ENCODE measurements around the gene PRCD. TPM values are rescaled to one million over a fixed set of nuclear protein-coding genes. Genes with fewer than 3 reads are reported as not detected.

Gene PRCD
- total RNA-seq, 1 experiment from 2014 or later = 2.5 TPM

GRCh38 chr17:76573096-76573495, 33.3 kb downstream of the PRCD start:
- intact Hi-C loops (cut with micrococcal nuclease) = no loop called here
- Histone ChIP-seq H3K9me2 (replicated peaks; ENCODE audit: low read length) (no peaks in the 10 kb centered on the region), H3K4me3 (ENCODE audit: low read length) (no peak overlapping the region), H4K20me1 (ENCODE audit: low read length) (no peaks in the 10 kb centered on the region), H3K9me3 (ENCODE audit: low read length) (no peaks in the 10 kb centered on the region), H3F3A (ENCODE audit: low read length, unreplicated experiment) (no peaks in the 10 kb centered on the region), H3K79me2 (ENCODE audit: low read length) (no peaks in the 10 kb centered on the region), H3K36me3 (ENCODE audit: low read depth, low read length) (no peaks in the 10 kb centered on the region), H3K4me2 (ENCODE audit: low read length) (no peak overlapping the region), H3K27ac (ENCODE audit: low read length) (no peak overlapping the region), H3K27me3 (ENCODE audit: low read length) (no peaks in the 10 kb centered on the region), H3K9ac (ENCODE audit: low read length) (no peak overlapping the region), H2AFZ (ENCODE audit: low read length) (no peak overlapping the region), H3K4me1 (ENCODE audit: insufficient read depth, low read length) (peaks cover 12% of the 10 kb centered on the region)
- CTCF ChIA-PET = no interaction called here
- no peak for TF ChIP-seq CTCF (conservative IDR thresholded peaks at IDR 0.05; ENCODE audit: low read depth, low read length)
- POLR2A ChIA-PET (ENCODE audit: unreplicated experiment) = no interaction called here
- BruUV-seq (replicated peaks) = no TSS peak
- DNase-seq (no peak), ATAC-seq (no peak)

- Histone ChIP-seq H3K4me1 (ENCODE audit: insufficient read depth, low read length) (peaks cover 19% of the 10 kb centered on the region), H3K9ac (ENCODE audit: low read length) (no peak overlapping the region), H3K27me3 (ENCODE audit: low read length) (no peaks in the 10 kb centered on the region), H2AFZ (ENCODE audit: low read length) (no peak overlapping the region), H3F3A (ENCODE audit: low read length, unreplicated experiment) (no peaks in the 10 kb centered on the region), H3K9me2 (replicated peaks; ENCODE audit: low read length) (no peaks in the 10 kb centered on the region), H3K4me2 (ENCODE audit: low read length) (no peak overlapping the region), H3K4me3 (ENCODE audit: low read length) (no peak overlapping the region), H3K9me3 (ENCODE audit: low read length) (no peaks in the 10 kb centered on the region), H4K20me1 (ENCODE audit: low read length) (no peaks in the 10 kb centered on the region), H3K79me2 (ENCODE audit: low read length) (no peaks in the 10 kb centered on the region), H3K36me3 (ENCODE audit: low read depth, low read length) (no peaks in the 10 kb centered on the region), H3K27ac (ENCODE audit: low read length) (no peak overlapping the region)
- ATAC-seq = no peak
- ChIA-PET POLR2A (ENCODE audit: unreplicated experiment) (no interaction called here), CTCF (no interaction called here)
- BruUV-seq (replicated peaks) = no TSS peak
- intact Hi-C loops (cut with micrococcal nuclease) = no loop called here
- no peak for DNase-seq
- no peak for TF ChIP-seq EZH2phosphoT487 (IDR thresholded peaks at IDR 0.05; ENCODE audit: borderline replicate concordance, low read length)
- TF ChIP-seq CTCF (conservative IDR thresholded peaks at IDR 0.05; ENCODE audit: low read depth, low read length) = no peak
- TF ChIP-seq EZH2 (IDR thresholded peaks at IDR 0.05; ENCODE audit: low read length, unreplicated experiment) = no peak
Measured at GRCh38 chr17:76574166-76574565, 34.3 kb downstream of the PRCD start.

DNA sequence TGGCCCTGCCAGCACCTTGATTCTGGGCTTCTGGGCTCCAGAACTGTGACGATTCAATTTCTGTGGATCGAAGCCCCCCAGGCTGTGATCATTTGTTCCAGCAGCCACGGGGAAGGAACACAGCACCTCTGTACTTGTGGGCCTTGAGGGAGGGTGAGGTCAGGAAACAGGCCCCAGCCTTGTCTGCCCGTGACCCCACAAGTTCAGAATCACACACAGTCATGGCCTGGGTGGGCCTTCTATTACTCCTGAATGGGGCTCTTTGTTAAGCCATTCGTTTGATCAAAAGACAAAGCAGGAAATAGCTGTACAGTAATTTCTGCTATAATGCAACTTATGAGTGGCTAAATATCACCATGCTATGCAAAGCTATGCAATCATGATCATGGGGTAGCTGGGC, 35.7 kb downstream of the PRCD start:
- Histone ChIP-seq H3K79me2 (ENCODE audit: low read length) (no peaks in the 10 kb centered on the region), H3K27me3 (ENCODE audit: low read length) (no peaks in the 10 kb centered on the region), H3K9me2 (replicated peaks; ENCODE audit: low read length) (no peaks in the 10 kb centered on the region), H4K20me1 (ENCODE audit: low read length) (no peaks in the 10 kb centered on the region), H3K4me1 (ENCODE audit: insufficient read depth, low read length) (peaks cover 14% of the 10 kb centered on the region), H3K9me3 (ENCODE audit: low read length) (no peaks in the 10 kb centered on the region), H3K4me2 (ENCODE audit: low read length) (no peak overlapping the region), H3K36me3 (ENCODE audit: low read depth, low read length) (no peaks in the 10 kb centered on the region), H2AFZ (ENCODE audit: low read length) (no peak overlapping the region), H3K4me3 (ENCODE audit: low read length) (no peak overlapping the region), H3F3A (ENCODE audit: low read length, unreplicated experiment) (no peaks in the 10 kb centered on the region), H3K9ac (ENCODE audit: low read length) (no peak overlapping the region), H3K27ac (ENCODE audit: low read length) (no peak overlapping the region)
- ATAC-seq (no peak), DNase-seq (no peak)
- no TSS peak for BruUV-seq (replicated peaks)
- ChIA-PET POLR2A (ENCODE audit: unreplicated experiment) (no interaction called here), CTCF (no interaction called here)
- intact Hi-C loops (cut with micrococcal nuclease) = no loop called here
- no peak for TF ChIP-seq EZH2phosphoT487 (IDR thresholded peaks at IDR 0.05; ENCODE audit: borderline replicate concordance, low read length)
- TF ChIP-seq CTCF (conservative IDR thresholded peaks at IDR 0.05; ENCODE audit: low read depth, low read length) = no peak
- TF ChIP-seq EZH2 (IDR thresholded peaks at IDR 0.05; ENCODE audit: low read length, unreplicated experiment) = no peak

Data from PC-3 (cell line).